ENCODE results near the gene SRRM2. TPM values are rescaled to one million over a fixed set of nuclear protein-coding genes. Genes with fewer than 3 reads are reported as not detected.
A peak's percentile ranks its signal among the peaks of the same experiment; 100 is the strongest.

The SRRM2 gene
- total RNA-seq, 1 donor from 2014 or later: 30.5 TPM

GRCh38 chr16:2790631-2791030 lies 38.2 kb downstream of the SRRM2 start:
- H3K27me3 ChIP-seq (ENCODE audit: control insufficient read depth, insufficient read depth, low read length): peaks cover 11% of the 10 kb centered on the region
- FAIRE-seq: no peak
- TF ChIP-seq CTCF (IDR thresholded peaks at IDR 0.05; ENCODE audit: insufficient read depth, low read length, severe bottlenecking): no peak

GRCh38 chr16:2791174-2791573 lies 38.7 kb downstream of the SRRM2 start:
- H3K27me3 ChIP-seq (ENCODE audit: control insufficient read depth, insufficient read depth, low read length): peaks cover 7% of the 10 kb centered on the region
- DNase-seq (ENCODE audit: low read depth): no peak
- FAIRE-seq: no peak
- no peak for TF ChIP-seq CTCF (IDR thresholded peaks at IDR 0.05; ENCODE audit: insufficient read depth, low read length, severe bottlenecking)
- no peak overlapping the region for H3K4me3 ChIP-seq (ENCODE audit: low read depth, low read length)
- no peaks in the 10 kb centered on the region for H3K36me3 ChIP-seq (ENCODE audit: control insufficient read depth, insufficient read depth, low read length)

More at GRCh38 chr16:2790631-2791030, 38.2 kb downstream of the SRRM2 start:
- DNase-seq (ENCODE audit: low read depth): no peak
- no peaks in the 10 kb centered on the region for H3K36me3 ChIP-seq (ENCODE audit: control insufficient read depth, insufficient read depth, low read length)
- no peak overlapping the region for H3K4me3 ChIP-seq (ENCODE audit: low read depth, low read length)

- DNase-seq (ENCODE audit: low read depth): no peak
- Histone ChIP-seq H3K36me3 (ENCODE audit: control insufficient read depth, insufficient read depth, low read length) (no peaks in the 10 kb centered on the region), H3K4me3 (ENCODE audit: low read depth, low read length) (no peak overlapping the region), H3K27me3 (ENCODE audit: control insufficient read depth, insufficient read depth, low read length) (peaks cover 2% of the 10 kb centered on the region)
- TF ChIP-seq CTCF (IDR thresholded peaks at IDR 0.05; ENCODE audit: insufficient read depth, low read length, severe bottlenecking): no peak
- FAIRE-seq: no peak
Observed at GRCh38 chr16:2792940-2793339, 40.5 kb downstream of the SRRM2 start.

- Histone ChIP-seq H3K4me3 (ENCODE audit: low read depth, low read length) (no peak overlapping the region), H3K36me3 (ENCODE audit: control insufficient read depth, insufficient read depth, low read length) (no peaks in the 10 kb centered on the region), H3K27me3 (ENCODE audit: control insufficient read depth, insufficient read depth, low read length) (no peaks in the 10 kb centered on the region)
- DNase-seq (ENCODE audit: low read depth) (peak; percentile 26), FAIRE-seq (no peak)
- no peak for TF ChIP-seq CTCF (IDR thresholded peaks at IDR 0.05; ENCODE audit: insufficient read depth, low read length, severe bottlenecking)
Observed at GRCh38 chr16:2795395-2796143, 43.1 kb downstream of the SRRM2 start.

GRCh38 chr16:2798723-2799204 lies 46.3 kb downstream of the SRRM2 start:
- H3K36me3 ChIP-seq (ENCODE audit: control insufficient read depth, insufficient read depth, low read length): no peaks in the 10 kb centered on the region
- DNase-seq (ENCODE audit: low read depth) (no peak), FAIRE-seq (no peak)
- no peak for TF ChIP-seq CTCF (IDR thresholded peaks at IDR 0.05; ENCODE audit: insufficient read depth, low read length, severe bottlenecking)
- no peak overlapping the region for H3K4me3 ChIP-seq (ENCODE audit: low read depth, low read length)
- H3K27me3 ChIP-seq (ENCODE audit: control insufficient read depth, insufficient read depth, low read length): no peaks in the 10 kb centered on the region
